Prostate gland (tissue), 2 donors: Measurements from ENCODE around the gene MECR.

ENCODE experiments used
- CTCF ChIP-seq, 4 experiments: fragments of 200-600 bp in 2 of 4; fragments of 450-650 bp in 2 of 4; sonication (generic) in 2 of 4; IDR thresholded peaks; 1 replicate in 3 of 4; 2 replicates in 1 of 4; pipeline ENCODE4 v1.5.1; 2016 to 2019; ENCODE audit warnings: antibody characterized with exemption in 4 of 4, mild to moderate bottlenecking in 2 of 4, moderate library complexity in 2 of 4
- POLR2A ChIP-seq: fragments of 450-650 bp; IDR thresholded peaks from one replicate; pipeline ENCODE4 v1.6.1; 2016; ENCODE audit warnings: antibody characterized with exemption, mild to moderate bottlenecking
- POLR2AphosphoS5 ChIP-seq: sonication (generic); formaldehyde crosslinking; IDR thresholded peaks from one replicate; pipeline ENCODE4 v1.6.1; 2017; ENCODE audit warnings: antibody characterized with exemption

GRCh38 chr1:29183287-29183686 lies 47.4 kb downstream of the MECR start:
- no peak for TF ChIP-seq CTCF (IDR thresholded peaks at IDR 0.05)
- TF ChIP-seq POLR2A, result no peak
- TF ChIP-seq POLR2AphosphoS5, result no peak
